HUES6 (cell line): ENCODE measurements around the gene ZFP91.

Experiments
- H3K27ac ChIP-seq: 2 replicates; pipeline ENCODE4 v1.7.0; 2013; ENCODE audit warnings: low read depth, mild to moderate bottlenecking, low read length, inconsistent platforms
- H3K27me3 ChIP-seq: 2 replicates; pipeline ENCODE4 v1.6.1; 2013; ENCODE audit warnings: low read length; ENCODE audit not compliant: control insufficient read depth, insufficient read depth
- H3K36me3 ChIP-seq: 2 replicates; pipeline ENCODE4 v1.6.1; 2013; ENCODE audit warnings: low read length; ENCODE audit not compliant: control insufficient read depth, insufficient read depth
- H3K4me1 ChIP-seq: 2 replicates; pipeline ENCODE4 v1.6.1; 2013; ENCODE audit warnings: low read length; ENCODE audit not compliant: control insufficient read depth, insufficient read depth
- H3K4me3 ChIP-seq: 2 replicates; pipeline ENCODE4 v1.5.1; 2013; ENCODE audit warnings: low read depth, low read length
- H3K9ac ChIP-seq: one replicate; pipeline ENCODE4 v1.6.1; 2013; ENCODE audit warnings: mild to moderate bottlenecking, low read length
- H3K9me3 ChIP-seq: 2 replicates; pipeline ENCODE4 v1.6.1; 2013; ENCODE audit warnings: low read depth, low read length; ENCODE audit not compliant: control insufficient read depth, insufficient read depth

Gene ZFP91

GRCh38 chr11:58649623-58650022 lies 70.8 kb downstream of the ZFP91 start:
- Histone ChIP-seq H3K36me3 (no peaks in the 10 kb centered on the region), H3K4me3 (no peak overlapping the region), H3K4me1 (peaks cover 10% of the 10 kb centered on the region), H3K9ac (no peak overlapping the region), H3K27ac (no peak overlapping the region), H3K27me3 (no peaks in the 10 kb centered on the region), H3K9me3 (peaks cover 21% of the 10 kb centered on the region)

- Histone ChIP-seq H3K4me3 (no peak overlapping the region), H3K4me1 (peaks cover 10% of the 10 kb centered on the region), H3K36me3 (no peaks in the 10 kb centered on the region), H3K27me3 (no peaks in the 10 kb centered on the region), H3K9ac (no peak overlapping the region), H3K27ac (no peak overlapping the region), H3K9me3 (peaks cover 18% of the 10 kb centered on the region)
These were observed 71.6 kb downstream of the ZFP91 start for GRCh38 chr11:58650496-58650895.

GRCh38 chr11:58652726-58653280 lies 73.9 kb downstream of the ZFP91 start:
- H3K27ac ChIP-seq, result no peak overlapping the region
- H3K9ac ChIP-seq, result no peak overlapping the region
- no peaks in the 10 kb centered on the region for H3K36me3 ChIP-seq
- peaks cover 10% of the 10 kb centered on the region for H3K4me1 ChIP-seq
- H3K4me3 ChIP-seq, result no peak overlapping the region
- H3K9me3 ChIP-seq, result no peaks in the 10 kb centered on the region
- no peaks in the 10 kb centered on the region for H3K27me3 ChIP-seq

- H3K9ac ChIP-seq, result no peak overlapping the region
- H3K4me1 ChIP-seq, result peaks cover 10% of the 10 kb centered on the region
- no peak overlapping the region for H3K4me3 ChIP-seq
- H3K9me3 ChIP-seq, result no peaks in the 10 kb centered on the region
- no peak overlapping the region for H3K27ac ChIP-seq
- H3K36me3 ChIP-seq, result no peaks in the 10 kb centered on the region
- H3K27me3 ChIP-seq, result no peaks in the 10 kb centered on the region
These were observed 75.4 kb downstream of the ZFP91 start for GRCh38 chr11:58654079-58654907.

DNA sequence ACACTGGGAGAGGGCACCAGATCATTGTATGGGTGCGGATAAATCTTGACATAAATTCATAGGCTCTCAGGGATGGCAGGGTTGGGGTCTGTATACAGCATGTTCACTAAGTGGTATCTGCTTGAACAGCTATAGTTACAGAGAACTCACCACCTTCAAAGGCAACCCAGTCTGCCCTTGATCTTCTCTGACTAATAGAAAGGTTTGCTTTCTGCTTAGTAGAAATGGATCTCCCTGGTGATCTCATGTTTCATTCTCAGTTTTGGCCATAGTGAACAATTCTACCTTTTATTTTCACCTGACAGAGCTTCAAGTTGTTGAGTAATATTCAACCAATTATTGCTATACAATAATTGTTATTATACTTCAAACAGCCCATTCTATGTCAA lies 76.0 kb downstream of the ZFP91 start:
- Histone ChIP-seq H3K9ac (no peak overlapping the region), H3K4me3 (no peak overlapping the region), H3K36me3 (no peaks in the 10 kb centered on the region), H3K27me3 (no peaks in the 10 kb centered on the region), H3K4me1 (peaks cover 10% of the 10 kb centered on the region), H3K9me3 (no peaks in the 10 kb centered on the region), H3K27ac (no peak overlapping the region)

DNA sequence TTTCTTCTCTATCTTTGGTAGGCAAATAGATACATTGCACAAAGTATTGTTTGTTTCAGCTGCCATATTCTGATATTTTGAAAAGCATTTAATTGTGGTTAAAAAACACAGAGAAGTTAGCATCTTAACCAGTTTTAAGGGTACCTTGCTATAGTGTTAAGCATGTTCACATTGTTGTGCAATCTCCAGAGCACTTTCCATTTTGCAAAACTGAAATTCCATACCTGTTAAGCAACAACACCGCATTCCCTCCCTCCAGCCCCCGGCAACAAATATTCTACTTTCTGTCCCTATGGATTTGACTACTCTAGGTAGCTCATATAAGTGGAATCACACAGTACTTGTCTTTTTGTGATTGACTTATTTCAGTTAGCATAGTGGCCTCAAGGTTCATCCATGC lies 77.5 kb downstream of the ZFP91 start:
- Histone ChIP-seq H3K9me3 (no peaks in the 10 kb centered on the region), H3K36me3 (no peaks in the 10 kb centered on the region), H3K9ac (no peak overlapping the region), H3K27me3 (no peaks in the 10 kb centered on the region), H3K4me3 (no peak overlapping the region), H3K4me1 (peaks cover 10% of the 10 kb centered on the region), H3K27ac (no peak overlapping the region)

GRCh38 chr11:58658623-58659022 lies 79.8 kb downstream of the ZFP91 start:
- H3K27ac ChIP-seq, result no peak overlapping the region
- 0 out of 2 replicates have a peak, but pooled peaks cover 3% of the 10 kb centered on the region for H3K4me1 ChIP-seq
- no peaks in the 10 kb centered on the region for H3K9me3 ChIP-seq

GRCh38 chr11:58659404-58659803 lies 80.5 kb downstream of the ZFP91 start:
- Histone ChIP-seq H3K4me3 (no peak overlapping the region), H3K36me3 (no peaks in the 10 kb centered on the region), H3K9me3 (no peaks in the 10 kb centered on the region), H3K9ac (no peak overlapping the region), H3K27ac (no peak overlapping the region), H3K27me3 (no peaks in the 10 kb centered on the region), H3K4me1 (no peaks in the 10 kb centered on the region)

More at GRCh38 chr11:58658623-58659022, 79.8 kb downstream of the ZFP91 start:
- no peak overlapping the region for H3K4me3 ChIP-seq
- no peaks in the 10 kb centered on the region for H3K36me3 ChIP-seq
- H3K9ac ChIP-seq, result no peak overlapping the region
- H3K27me3 ChIP-seq, result no peaks in the 10 kb centered on the region

GRCh38 chr11:58659910-58660570 lies 81.2 kb downstream of the ZFP91 start:
- Histone ChIP-seq H3K27ac (no peak overlapping the region), H3K4me1 (no peaks in the 10 kb centered on the region), H3K36me3 (no peaks in the 10 kb centered on the region), H3K27me3 (no peaks in the 10 kb centered on the region), H3K9me3 (no peaks in the 10 kb centered on the region), H3K4me3 (no peak overlapping the region), H3K9ac (no peak overlapping the region)
